ENCODE data around the gene C16orf96.

DNA sequence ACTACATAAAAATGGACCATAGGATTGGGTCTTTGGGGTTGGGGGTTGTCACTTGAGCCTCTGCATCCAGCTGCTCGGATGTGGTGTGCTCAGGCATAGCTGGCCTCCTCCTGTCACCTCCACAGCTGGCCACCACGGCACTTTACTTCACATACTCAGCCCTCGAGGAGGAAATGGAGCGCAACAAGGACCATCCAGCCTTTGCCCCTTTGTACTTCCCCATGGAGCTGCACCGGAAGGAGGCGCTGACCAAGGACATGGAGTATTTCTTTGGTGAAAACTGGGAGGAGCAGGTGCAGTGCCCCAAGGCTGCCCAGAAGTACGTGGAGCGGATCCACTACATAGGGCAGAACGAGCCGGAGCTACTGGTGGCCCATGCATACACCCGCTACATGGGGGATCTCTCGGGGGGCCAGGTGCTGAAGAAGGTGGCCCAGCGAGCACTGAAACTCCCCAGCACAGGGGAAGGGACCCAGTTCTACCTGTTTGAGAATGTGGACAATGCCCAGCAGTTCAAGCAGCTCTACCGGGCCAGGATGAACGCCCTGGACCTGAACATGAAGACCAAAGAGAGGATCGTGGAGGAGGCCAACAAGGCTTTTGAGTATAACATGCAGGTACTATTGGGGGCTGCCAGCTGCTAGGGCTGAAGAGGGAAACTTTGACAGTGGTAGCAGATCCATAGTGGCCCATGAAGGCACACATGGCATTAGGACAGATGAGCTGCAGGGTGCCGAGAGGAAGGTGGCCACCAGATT is 48.4 kb upstream of the C16orf96 start:
- TF ChIP-seq, protein P1, sequence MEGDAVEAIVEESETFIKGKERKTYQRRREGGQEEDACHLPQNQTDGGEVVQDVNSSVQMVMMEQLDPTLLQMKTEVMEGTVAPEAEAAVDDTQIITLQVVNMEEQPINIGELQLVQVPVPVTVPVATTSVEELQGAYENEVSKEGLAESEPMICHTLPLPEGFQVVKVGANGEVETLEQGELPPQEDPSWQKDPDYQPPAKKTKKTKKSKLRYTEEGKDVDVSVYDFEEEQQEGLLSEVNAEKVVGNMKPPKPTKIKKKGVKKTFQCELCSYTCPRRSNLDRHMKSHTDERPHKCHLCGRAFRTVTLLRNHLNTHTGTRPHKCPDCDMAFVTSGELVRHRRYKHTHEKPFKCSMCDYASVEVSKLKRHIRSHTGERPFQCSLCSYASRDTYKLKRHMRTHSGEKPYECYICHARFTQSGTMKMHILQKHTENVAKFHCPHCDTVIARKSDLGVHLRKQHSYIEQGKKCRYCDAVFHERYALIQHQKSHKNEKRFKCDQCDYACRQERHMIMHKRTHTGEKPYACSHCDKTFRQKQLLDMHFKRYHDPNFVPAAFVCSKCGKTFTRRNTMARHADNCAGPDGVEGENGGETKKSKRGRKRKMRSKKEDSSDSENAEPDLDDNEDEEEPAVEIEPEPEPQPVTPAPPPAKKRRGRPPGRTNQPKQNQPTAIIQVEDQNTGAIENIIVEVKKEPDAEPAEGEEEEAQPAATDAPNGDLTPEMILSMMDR (IDR thresholded peaks at IDR 0.05), result no peak
- TF ChIP-seq POLR2AphosphoS2 (conservative IDR thresholded peaks at IDR 0.05; ENCODE audit: low read length) (no peak), POLR2A (IDR thresholded peaks at IDR 0.05; ENCODE audit: low read length) (no peak)
- TF ChIP-seq, protein P2, sequence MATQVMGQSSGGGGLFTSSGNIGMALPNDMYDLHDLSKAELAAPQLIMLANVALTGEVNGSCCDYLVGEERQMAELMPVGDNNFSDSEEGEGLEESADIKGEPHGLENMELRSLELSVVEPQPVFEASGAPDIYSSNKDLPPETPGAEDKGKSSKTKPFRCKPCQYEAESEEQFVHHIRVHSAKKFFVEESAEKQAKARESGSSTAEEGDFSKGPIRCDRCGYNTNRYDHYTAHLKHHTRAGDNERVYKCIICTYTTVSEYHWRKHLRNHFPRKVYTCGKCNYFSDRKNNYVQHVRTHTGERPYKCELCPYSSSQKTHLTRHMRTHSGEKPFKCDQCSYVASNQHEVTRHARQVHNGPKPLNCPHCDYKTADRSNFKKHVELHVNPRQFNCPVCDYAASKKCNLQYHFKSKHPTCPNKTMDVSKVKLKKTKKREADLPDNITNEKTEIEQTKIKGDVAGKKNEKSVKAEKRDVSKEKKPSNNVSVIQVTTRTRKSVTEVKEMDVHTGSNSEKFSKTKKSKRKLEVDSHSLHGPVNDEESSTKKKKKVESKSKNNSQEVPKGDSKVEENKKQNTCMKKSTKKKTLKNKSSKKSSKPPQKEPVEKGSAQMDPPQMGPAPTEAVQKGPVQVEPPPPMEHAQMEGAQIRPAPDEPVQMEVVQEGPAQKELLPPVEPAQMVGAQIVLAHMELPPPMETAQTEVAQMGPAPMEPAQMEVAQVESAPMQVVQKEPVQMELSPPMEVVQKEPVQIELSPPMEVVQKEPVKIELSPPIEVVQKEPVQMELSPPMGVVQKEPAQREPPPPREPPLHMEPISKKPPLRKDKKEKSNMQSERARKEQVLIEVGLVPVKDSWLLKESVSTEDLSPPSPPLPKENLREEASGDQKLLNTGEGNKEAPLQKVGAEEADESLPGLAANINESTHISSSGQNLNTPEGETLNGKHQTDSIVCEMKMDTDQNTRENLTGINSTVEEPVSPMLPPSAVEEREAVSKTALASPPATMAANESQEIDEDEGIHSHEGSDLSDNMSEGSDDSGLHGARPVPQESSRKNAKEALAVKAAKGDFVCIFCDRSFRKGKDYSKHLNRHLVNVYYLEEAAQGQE (IDR thresholded peaks at IDR 0.05), result no peak
- TF ChIP-seq, protein P3, sequence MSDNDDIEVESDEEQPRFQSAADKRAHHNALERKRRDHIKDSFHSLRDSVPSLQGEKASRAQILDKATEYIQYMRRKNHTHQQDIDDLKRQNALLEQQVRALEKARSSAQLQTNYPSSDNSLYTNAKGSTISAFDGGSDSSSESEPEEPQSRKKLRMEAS (IDR thresholded peaks at IDR 0.05), result no peak

Data from A549 (cell line).